GM12864 (cell line): ENCODE results near the gene PDHX.

ENCODE experiments used
- DNase-seq: peaks from one replicate; pipeline ENCODE4 v3.0.0-alpha.2; 2011; ENCODE audit warnings: low read depth
- H3K4me3 ChIP-seq: 2 replicates; pipeline ENCODE4 v1.5.1; 2011; ENCODE audit warnings: mild to moderate bottlenecking, low read depth, low read length, control low read depth
- TF ChIP-seq, protein P1 (sequence below): IDR thresholded peaks from 2 replicates; pipeline ENCODE4 v1.5.1; 2011; ENCODE audit warnings: low read depth, mild to moderate bottlenecking, moderate library complexity, low read length, control low read depth, inconsistent platforms; ENCODE audit errors: missing control alignments

PDHX gene

DNA sequence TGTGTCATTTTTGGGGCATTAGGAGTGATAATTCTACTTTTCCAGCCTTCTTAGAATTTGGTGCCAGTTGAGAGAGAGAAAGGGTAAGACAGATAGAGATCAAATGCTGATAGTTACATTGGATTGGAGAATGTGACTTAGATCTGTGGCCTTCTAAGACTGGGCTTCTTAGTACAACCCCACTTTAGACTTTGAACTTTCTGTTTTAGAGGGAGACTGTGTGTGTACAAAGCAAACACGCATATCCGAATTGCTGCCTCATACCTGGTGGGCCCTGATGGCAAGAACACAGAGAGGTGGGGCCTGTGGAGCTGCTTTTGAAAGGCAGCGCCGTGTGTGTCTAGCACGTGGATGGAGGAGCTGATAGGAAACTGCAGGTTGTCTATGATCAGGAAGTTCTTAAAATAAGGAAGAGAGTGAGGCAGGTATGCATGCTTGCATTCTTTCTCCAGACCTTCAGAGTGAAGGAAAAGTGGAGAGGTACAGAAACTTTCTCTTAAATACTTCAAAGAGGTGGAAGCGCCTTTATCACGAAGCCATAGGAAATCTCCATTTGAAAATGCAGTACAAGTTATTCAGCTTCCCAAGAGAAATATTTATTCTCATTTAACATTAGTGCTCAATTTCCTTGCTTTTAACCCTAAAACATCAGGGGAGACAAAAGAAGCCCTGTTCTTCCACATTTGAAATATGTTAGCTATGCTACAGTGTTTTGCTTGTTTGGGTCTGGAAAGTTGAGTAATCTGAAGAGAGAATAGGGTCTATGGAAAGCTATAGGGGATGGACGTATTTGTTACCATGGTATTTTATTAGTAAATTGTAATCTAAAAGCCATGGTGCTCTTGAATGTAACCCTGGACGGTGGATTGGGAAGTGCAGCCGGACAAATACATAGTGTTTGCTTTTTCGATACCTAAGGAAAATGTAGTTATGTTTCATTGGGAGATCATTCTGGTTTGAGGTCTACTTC, 13.7 kb downstream of the PDHX start:
- no peak for DNase-seq
- TF ChIP-seq, protein P1, sequence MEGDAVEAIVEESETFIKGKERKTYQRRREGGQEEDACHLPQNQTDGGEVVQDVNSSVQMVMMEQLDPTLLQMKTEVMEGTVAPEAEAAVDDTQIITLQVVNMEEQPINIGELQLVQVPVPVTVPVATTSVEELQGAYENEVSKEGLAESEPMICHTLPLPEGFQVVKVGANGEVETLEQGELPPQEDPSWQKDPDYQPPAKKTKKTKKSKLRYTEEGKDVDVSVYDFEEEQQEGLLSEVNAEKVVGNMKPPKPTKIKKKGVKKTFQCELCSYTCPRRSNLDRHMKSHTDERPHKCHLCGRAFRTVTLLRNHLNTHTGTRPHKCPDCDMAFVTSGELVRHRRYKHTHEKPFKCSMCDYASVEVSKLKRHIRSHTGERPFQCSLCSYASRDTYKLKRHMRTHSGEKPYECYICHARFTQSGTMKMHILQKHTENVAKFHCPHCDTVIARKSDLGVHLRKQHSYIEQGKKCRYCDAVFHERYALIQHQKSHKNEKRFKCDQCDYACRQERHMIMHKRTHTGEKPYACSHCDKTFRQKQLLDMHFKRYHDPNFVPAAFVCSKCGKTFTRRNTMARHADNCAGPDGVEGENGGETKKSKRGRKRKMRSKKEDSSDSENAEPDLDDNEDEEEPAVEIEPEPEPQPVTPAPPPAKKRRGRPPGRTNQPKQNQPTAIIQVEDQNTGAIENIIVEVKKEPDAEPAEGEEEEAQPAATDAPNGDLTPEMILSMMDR, result no peak
- no peak overlapping the region for H3K4me3 ChIP-seq

DNA sequence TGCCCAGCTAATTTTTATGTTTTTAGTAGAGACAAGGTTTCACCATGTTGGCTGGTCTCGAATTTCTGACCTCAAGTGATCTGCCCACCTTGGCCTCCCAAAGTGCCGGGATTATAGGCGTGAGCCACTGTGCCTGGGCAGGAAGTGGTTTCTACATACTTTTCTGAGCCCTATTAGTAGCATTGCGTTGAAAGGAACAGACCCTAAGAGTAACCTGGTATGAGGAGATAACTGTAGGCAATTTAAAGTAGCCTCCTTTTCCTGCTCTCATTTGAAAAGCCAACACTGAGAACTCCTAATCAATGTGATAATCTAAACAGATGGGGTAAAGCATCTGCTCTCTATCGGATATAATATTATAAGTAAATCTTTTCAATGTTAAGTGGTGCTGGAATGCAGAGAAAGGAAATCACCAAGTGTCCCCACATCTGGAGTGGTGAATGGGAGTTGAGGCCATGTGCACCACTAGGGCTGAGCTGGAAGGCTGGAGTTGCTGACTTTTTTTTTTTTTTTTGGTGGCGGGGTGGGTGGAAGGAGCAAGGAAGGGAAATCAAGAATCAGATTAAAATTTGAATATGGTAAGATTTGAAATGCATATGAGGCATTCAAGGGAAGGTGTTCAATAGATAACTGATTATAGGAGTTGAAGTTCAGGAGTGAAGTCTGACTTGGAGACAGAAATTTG, 20.7 kb downstream of the PDHX start:
- DNase-seq, result no peak
- TF ChIP-seq, protein P1, result no peak
- H3K4me3 ChIP-seq, result no peak overlapping the region

DNA sequence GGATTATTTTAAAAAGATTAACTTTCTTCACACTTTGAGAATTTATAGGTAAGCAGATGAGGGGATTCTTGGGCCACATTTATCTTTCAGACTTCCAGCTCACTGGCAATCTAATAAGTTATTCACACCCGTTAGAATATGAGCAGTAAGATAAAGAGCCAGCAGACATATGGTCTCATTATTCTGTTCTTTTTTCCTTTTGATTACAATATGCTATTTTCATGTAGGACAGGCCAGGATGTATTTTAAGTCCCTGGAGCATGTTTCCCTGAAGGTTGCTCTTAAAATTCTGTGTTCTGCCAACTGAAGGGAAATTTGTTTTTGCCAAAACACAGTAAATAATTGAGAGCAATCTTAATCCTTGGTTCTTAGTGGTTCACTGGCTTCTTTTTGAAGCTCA, 22.2 kb downstream of the PDHX start:
- no peak overlapping the region for H3K4me3 ChIP-seq
- no peak for DNase-seq
- TF ChIP-seq, protein P1, result no peak

DNA sequence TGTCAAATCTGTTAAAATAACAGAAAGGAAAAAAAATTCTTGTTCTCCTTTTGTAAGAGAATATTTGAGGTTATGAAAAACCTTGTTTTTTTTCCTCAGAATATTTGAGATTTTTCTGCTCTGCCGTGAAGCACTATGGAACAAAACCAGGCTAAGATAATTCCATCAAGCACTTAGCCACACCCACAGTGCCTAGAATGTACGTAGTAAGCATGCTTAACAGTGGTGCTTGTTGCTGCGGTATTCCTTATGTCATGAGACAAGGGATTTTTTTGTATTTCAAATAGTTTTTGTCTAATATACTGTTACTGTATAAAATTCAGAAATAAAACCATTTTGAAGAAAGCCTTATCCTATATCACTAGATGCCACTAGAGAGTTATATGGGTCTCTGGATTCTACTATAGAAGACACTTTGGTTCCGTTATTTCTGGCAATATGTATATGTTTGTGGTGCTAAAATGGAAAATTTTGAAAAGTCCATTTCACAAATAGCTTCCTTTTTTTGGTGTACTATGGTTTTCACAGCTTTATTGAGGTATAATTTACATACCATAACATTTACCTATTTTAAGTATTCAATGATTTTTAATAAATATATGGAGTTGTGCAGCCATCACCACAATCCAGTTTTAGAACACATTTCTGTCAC, 23.7 kb downstream of the PDHX start:
- TF ChIP-seq, protein P1, result no peak
- DNase-seq, result no peak
- H3K4me3 ChIP-seq, result no peak overlapping the region

DNA sequence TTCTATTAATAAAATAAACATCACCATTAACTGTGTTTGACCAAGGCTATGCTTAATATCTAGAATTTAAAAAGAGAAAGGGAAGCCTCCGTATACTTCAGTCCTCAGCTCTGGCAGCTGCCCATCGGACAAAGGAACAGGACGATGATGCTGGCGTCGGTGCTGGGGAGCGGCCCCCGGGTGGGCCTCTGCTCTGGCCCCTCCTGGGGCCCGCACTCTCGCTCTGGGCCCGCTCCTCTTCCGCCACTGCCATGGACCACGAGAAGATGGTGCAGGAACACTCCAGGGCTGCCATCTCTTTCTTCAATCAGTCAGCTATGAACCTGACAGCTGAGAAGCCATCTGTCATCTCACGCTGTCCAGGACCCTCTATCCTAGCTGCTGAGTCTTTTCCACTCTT, 25.3 kb downstream of the PDHX start:
- H3K4me3 ChIP-seq, result no peak overlapping the region
- TF ChIP-seq, protein P1, result no peak
- no peak for DNase-seq

DNA sequence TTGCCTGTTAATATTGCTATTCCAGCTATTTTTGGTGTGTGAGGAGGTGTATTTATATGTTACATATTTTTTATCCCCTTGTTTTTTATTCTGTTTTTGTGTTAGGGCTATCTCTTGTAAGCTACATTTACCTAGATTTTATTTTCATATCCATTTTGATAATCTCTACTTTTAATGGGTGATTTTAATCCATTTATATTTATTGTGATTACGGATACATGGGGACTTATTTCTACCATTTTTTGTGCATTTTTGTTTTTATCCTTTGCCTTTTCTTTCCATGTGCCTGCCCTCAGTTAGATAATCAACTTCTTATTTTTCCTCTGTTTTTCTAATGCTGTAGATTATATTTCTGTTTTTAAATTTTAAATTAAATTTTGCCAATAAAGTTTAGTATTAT, 28.3 kb downstream of the PDHX start:
- DNase-seq, result no peak
- no peak overlapping the region for H3K4me3 ChIP-seq
- TF ChIP-seq, protein P1, result no peak
